Right hindlimb (tissue), 1 donor: ENCODE results near the gene ANO3.

Source experiments
- DNase-seq: peaks from one replicate; pipeline ENCODE4 v3.0.0-alpha.2; 2018

Gene ANO3

DNA sequence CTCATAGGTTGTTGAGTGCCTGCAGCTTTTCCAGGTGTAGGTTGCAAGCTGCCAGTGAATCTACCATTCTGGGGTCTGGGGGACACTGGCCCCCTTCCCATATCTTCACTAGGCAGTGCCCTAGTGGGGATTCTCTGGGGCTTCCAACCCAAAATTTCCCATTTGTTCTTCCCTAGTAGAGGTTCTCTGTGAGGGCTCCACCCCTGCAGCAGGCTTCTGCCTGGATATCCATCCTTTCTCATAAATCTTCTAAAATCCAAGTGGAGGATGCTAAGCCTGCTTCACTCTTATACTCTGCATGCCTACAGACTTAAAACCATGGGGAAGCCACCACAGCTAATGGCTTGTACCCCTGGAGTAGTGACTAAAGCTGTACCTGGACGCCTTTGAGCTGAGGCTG lies 33.4 kb downstream of the ANO3 start:
- no peak for DNase-seq

- no peak for DNase-seq
Observed at GRCh38 chr11:26377619-26378018, 45.7 kb downstream of the ANO3 start.

DNA sequence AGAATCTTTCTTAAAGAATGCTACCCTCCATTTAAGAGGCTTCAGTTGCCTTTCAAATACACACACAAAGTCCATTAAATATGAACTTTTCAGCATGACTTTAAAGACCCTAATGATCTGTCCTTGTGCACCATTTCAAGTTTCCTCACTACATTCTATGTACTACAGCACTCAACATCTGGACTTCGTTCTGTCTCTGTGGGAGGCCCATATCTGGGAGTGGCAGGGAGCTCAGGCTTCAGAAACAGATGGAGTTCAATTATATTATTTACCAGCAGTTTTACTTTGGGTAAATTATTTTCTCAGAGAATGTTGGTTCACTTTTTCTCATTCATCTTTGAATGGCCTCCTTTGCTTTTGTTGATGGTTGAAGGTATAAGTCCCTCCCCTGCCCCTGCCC lies 67.4 kb downstream of the ANO3 start:
- no peak for DNase-seq

GRCh38 chr11:26410706-26411366 lies 78.9 kb downstream of the ANO3 start:
- DNase-seq: no peak

GRCh38 chr11:26412955-26413354 lies 81.0 kb downstream of the ANO3 start:
- no peak for DNase-seq

GRCh38 chr11:26418386-26418912 lies 86.5 kb downstream of the ANO3 start:
- DNase-seq: peak; percentile 27

GRCh38 chr11:26420331-26420730 lies 88.4 kb downstream of the ANO3 start:
- DNase-seq: no peak

- DNase-seq: no peak
Observed at GRCh38 chr11:26424255-26424654, 92.3 kb downstream of the ANO3 start.

DNA sequence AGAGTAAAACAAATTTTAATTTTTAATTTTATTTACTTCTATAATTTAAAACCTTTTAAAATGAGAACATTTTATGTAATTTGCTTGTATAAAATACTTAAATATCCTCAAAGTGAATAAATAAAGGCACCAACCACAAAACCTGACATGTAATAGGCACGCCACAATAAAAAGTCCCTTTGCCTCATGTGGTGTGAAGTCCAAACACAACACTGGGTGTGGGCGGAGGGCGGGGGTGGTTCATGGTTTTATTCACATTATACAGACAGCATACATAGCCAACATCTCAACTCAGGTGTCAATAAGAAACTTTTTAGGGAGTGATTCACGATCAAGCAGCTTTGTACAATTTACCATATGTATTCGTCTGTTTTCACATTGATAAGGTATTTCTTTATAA lies 107.9 kb downstream of the ANO3 start:
- no peak for DNase-seq

- DNase-seq: no peak
Observed at GRCh38 chr11:26442131-26442530, 110.2 kb downstream of the ANO3 start.

GRCh38 chr11:26443617-26444016 lies 111.7 kb downstream of the ANO3 start:
- DNase-seq: no peak

GRCh38 chr11:26457636-26458035 lies 125.7 kb downstream of the ANO3 start:
- DNase-seq: no peak

- no peak for DNase-seq
Observed at GRCh38 chr11:26465274-26465673, 133.3 kb downstream of the ANO3 start.

- no peak for DNase-seq
Observed at GRCh38 chr11:26467506-26467905, 135.6 kb downstream of the ANO3 start.

- no peak for DNase-seq
Observed at GRCh38 chr11:26470992-26471391, 139.1 kb downstream of the ANO3 start.

- DNase-seq: no peak
Observed at GRCh38 chr11:26473216-26474194, 141.6 kb downstream of the ANO3 start.

DNA sequence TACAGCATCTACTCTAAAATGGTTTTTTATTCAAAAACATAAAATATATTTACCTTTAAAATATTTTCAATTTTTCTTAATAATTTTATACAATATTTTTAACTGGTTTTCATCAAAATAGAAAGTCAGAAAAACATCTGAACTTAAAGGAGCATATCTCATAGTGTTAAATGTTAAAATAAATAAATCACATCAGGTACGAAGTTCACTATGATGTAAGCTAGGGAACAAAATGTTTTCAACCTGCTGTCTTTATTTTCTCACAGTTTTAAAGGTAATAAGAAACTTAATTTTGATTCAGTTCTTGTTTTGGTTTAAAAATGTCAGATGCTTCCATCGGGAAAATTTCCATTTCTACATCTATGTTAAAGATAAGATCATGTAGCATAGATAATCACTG lies 142.5 kb downstream of the ANO3 start:
- no peak for DNase-seq

DNA sequence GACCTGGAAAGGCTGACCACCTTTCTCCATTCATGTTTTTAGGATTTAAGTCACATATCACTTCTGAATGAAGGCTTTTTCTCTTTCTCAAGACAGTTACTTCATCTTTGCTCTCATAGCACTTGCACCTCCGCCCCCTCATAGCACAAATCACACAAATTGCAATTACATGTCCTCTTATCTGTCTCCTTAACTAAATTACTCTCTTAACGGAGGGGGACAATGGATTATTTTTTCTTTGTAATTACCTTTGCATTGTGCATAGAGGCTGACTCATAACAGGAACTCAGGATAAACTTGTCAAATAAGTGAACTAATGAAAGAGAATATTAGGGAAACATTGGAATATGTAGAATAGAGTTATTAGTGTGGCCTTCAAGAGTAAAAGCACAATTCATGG lies 145.5 kb downstream of the ANO3 start:
- no peak for DNase-seq

- no peak for DNase-seq
Observed at GRCh38 chr11:26478710-26479109, 146.8 kb downstream of the ANO3 start.

GRCh38 chr11:26480041-26480440 lies 148.1 kb downstream of the ANO3 start:
- DNase-seq: no peak

DNA sequence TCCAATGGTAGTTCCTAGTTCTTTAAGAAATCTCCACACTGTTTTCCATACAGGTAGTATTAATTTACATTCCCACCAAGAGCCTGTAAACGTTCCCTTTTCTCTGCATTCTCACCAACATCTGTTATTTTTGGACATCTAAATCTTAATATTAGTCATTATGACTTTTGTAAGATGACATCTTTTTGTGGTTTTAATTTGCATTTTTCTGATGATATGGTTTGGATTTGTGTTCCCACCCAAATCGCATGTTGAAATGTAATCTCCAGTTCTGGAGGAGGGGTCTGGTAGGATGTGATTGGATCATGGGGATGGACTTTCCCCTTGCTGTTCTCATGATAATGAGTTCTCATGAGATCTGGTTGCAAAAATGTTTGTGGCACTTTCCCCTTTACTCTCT lies 151.2 kb downstream of the ANO3 start:
- no peak for DNase-seq

- DNase-seq: no peak
Observed at GRCh38 chr11:26490546-26490945, 158.6 kb downstream of the ANO3 start.

DNA sequence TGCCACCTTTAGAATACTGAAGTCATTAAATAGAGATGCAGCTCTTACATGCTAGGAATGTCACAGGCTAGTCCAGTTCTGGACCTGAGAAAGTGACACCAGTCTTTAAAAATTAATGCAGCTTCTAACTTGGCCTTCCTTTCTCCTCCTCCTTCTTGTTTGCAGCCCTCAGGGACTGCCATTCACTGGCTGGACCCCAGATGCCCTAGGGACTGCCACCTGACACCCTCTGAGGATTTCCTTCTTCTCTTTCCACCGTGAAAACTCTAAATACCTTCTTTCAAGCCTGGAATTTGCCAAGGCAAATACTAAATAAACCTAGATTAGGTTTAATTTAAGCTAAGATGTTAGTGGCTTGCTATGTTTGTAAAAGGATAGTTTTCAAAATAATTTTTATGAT lies 161.7 kb downstream of the ANO3 start:
- no peak for DNase-seq

- no peak for DNase-seq
Observed at GRCh38 chr11:26507229-26507628, 175.3 kb downstream of the ANO3 start.
